ENCODE results near the gene ASTN2.

GRCh38 chr9:116900543-116900942 lies 514.3 kb downstream of the ASTN2 start:
- no peak for TF ChIP-seq CTCF (IDR thresholded peaks at IDR 0.05)
- no peak for TF ChIP-seq POLR2A (IDR thresholded peaks at IDR 0.05)

Data from right lobe of liver (tissue), 4 donors.